RWPE2 (cell line): ENCODE data around the gene HOXC11.

Experiments used
- ATAC-seq: fragments of 200-7000 bp; cut with Tn5 transposase; 3 replicates; pipeline ENCODE4 v1.9.1; 2021; ENCODE audit warnings: low read depth
- DNase-seq: peaks from one replicate; pipeline ENCODE4 v3.0.0-alpha.2; 2020; ENCODE audit warnings: low spot score
- H3K27ac ChIP-seq: fragments of 450-650 bp; 2 replicates; pipeline ENCODE4 v1.5.1; 2017; ENCODE audit warnings: mild to moderate bottlenecking; ENCODE audit not compliant: poor library complexity, severe bottlenecking
- H3K27me3 ChIP-seq: fragments of 250-450 bp; sonication (Bioruptor Pico); 2 replicates; pipeline ENCODE4 v1.5.1; 2021; ENCODE audit warnings: mild to moderate bottlenecking, moderate library complexity; ENCODE audit not compliant: insufficient read depth, poor library complexity, severe bottlenecking
- H3K36me3 ChIP-seq: fragments of 250-450 bp; sonication (Bioruptor Pico); 2 replicates; pipeline ENCODE4 v1.5.1; 2020; ENCODE audit warnings: low read depth, mild to moderate bottlenecking, moderate library complexity
- H3K4me1 ChIP-seq: fragments of 250-450 bp; sonication (Bioruptor Pico); 2 replicates; pipeline ENCODE4 v1.5.1; 2021; ENCODE audit warnings: mild to moderate bottlenecking, moderate library complexity; ENCODE audit not compliant: insufficient read depth, poor library complexity, severe bottlenecking
- H3K4me3 ChIP-seq: fragments of 250-450 bp; sonication (Bioruptor Pico); 2 replicates; pipeline ENCODE4 v1.5.1; 2021; ENCODE audit warnings: mild to moderate bottlenecking, moderate library complexity; ENCODE audit not compliant: severe bottlenecking
- H3K9me3 ChIP-seq: fragments of 250-450 bp; sonication (Bioruptor Pico); 2 replicates; pipeline ENCODE4 v1.5.1; 2021; ENCODE audit warnings: mild to moderate bottlenecking, moderate library complexity; ENCODE audit not compliant: severe bottlenecking
- CTCF ChIP-seq: fragments of 450-650 bp; IDR thresholded peaks from one replicate; pipeline ENCODE4 v1.5.1; 2017; ENCODE audit warnings: mild to moderate bottlenecking, moderate library complexity; ENCODE audit not compliant: poor library complexity, severe bottlenecking

HOXC11 gene

GRCh38 chr12:53935383-53936341 is 37.3 kb upstream of the HOXC11 start:
- H3K27me3 ChIP-seq, result peaks cover 91% of the 10 kb centered on the region
- TF ChIP-seq CTCF, result no peak

GRCh38 chr12:53937099-53937498 is 35.8 kb upstream of the HOXC11 start:
- TF ChIP-seq CTCF, result no peak
- no peak for ATAC-seq
- H3K27me3 ChIP-seq, result peaks cover 83% of the 10 kb centered on the region

More at GRCh38 chr12:53935383-53936341, 37.3 kb upstream of the HOXC11 start:
- ATAC-seq, result no peak
- Histone ChIP-seq H3K27ac (no peak overlapping the region), H3K4me3 (no peak overlapping the region), H3K4me1 (no peaks in the 10 kb centered on the region), H3K36me3 (no peaks in the 10 kb centered on the region), H3K9me3 (no peaks in the 10 kb centered on the region)
- DNase-seq, result no peak

GRCh38 chr12:53937596-53938325 is 35.2 kb upstream of the HOXC11 start:
- no peak for TF ChIP-seq CTCF

More at GRCh38 chr12:53937099-53937498, 35.8 kb upstream of the HOXC11 start:
- no peaks in the 10 kb centered on the region for H3K4me1 ChIP-seq
- H3K4me3 ChIP-seq, result no peak overlapping the region
- DNase-seq, result no peak
- H3K9me3 ChIP-seq, result no peaks in the 10 kb centered on the region
- H3K27ac ChIP-seq, result no peak overlapping the region
- no peaks in the 10 kb centered on the region for H3K36me3 ChIP-seq

GRCh38 chr12:53938326-53939140 is 34.4 kb upstream of the HOXC11 start, which contains the start of gene HOXC13:
Gene HOXC13, plus strand, starts transcription at chr12:53938831. Its CDS starts 76 bp downstream, at chr12:53938907.
- Histone ChIP-seq H3K4me1 (no peaks in the 10 kb centered on the region), H3K36me3 (no peaks in the 10 kb centered on the region), H3K27me3 (peaks cover 71% of the 10 kb centered on the region), H3K4me3 (peak within 1 kb of the TSS; percentile 43), H3K9me3 (no peaks in the 10 kb centered on the region), H3K27ac (peak within 1 kb of the TSS; percentile 25)
- TF ChIP-seq CTCF, result no peak
- DNase-seq (peak; percentile 98), ATAC-seq (peak; percentile 79)

More at GRCh38 chr12:53937596-53938325, 35.2 kb upstream of the HOXC11 start:
- Histone ChIP-seq H3K4me1 (no peaks in the 10 kb centered on the region), H3K36me3 (no peaks in the 10 kb centered on the region), H3K4me3 (peak overlapping the region; percentile 43), H3K27me3 (peaks cover 77% of the 10 kb centered on the region), H3K27ac (no peak overlapping the region), H3K9me3 (no peaks in the 10 kb centered on the region)
- ATAC-seq (0 out of 3 replicates have a peak, but pooled peaks have one; percentile 2), DNase-seq (no peak)
